Testis (tissue), 5 donors: ENCODE data around the gene TBATA. TPM values are rescaled to one million over a fixed set of nuclear protein-coding genes. Genes with fewer than 3 reads are reported as not detected.

Experiments used
- DNase-seq: peaks from one replicate; pipeline ENCODE4 v3.0.0-alpha.2; 2019
- H3K27ac ChIP-seq, 2 donors: fragments of 200-600 bp; sonication (generic); one replicate each; pipeline ENCODE4 v1.5.1; 2019
- H3K27me3 ChIP-seq: fragments of 200-600 bp; sonication (generic); one replicate; pipeline ENCODE4 v1.5.1; 2019
- H3K36me3 ChIP-seq: fragments of 200-600 bp; sonication (generic); one replicate; pipeline ENCODE4 v1.5.1; 2017; ENCODE audit warnings: low read depth; ENCODE audit errors: missing control alignments
- H3K4me1 ChIP-seq: fragments of 200-600 bp; sonication (generic); one replicate; pipeline ENCODE4 v1.5.1; 2019
- H3K4me3 ChIP-seq, 2 donors: fragments of 200-600 bp; sonication (generic); one replicate each; pipeline ENCODE4 v1.5.1; 2017 to 2019
- H3K9me3 ChIP-seq: fragments of 200-600 bp; sonication (generic); one replicate; pipeline ENCODE4 v1.5.1; 2017
- POLR2A ChIP-seq: fragments of 450-650 bp; IDR thresholded peaks from one replicate; pipeline ENCODE4 v1.6.1; 2017; ENCODE audit warnings: antibody characterized with exemption, mild to moderate bottlenecking, moderate library complexity
- WGBS, 2 donors: methylation state at CpG; one replicate each; pipeline ENCODE4 v1.1.5; 2018; 5-methylcytosine and 5-hydroxymethylcytosine counted together
- intact Hi-C: fragments of 100-400 bp; cut with DNase I; formaldehyde crosslinking; loops from one replicate; pipeline ENCODE4 v1.15.1; 2023; ENCODE audit warnings: low total_unique reads
- long read RNA-seq, 2 donors: transcript quantifications; one replicate each; lab custom pipeline, GENCODE V29; 2026
- polyA plus RNA-seq: library from polyadenylated mRNA; stranded (reverse); fragments of 350-450 nt; fragmentation: Illumina TruSeq; extraction: RNeasy Lipid Tissue Mini Kit (QIAGEN cat#74804); gene quantifications from one replicate; pipeline ENCODE4 v1.2.3, GENCODE V29; 2014; ENCODE audit warnings: low read depth, low replicate concordance; ENCODE audit not compliant: insufficient read depth
- total RNA-seq, 2 donors: library from RNA; depleted of rRNA; stranded (reverse); fragments of >200 nt; gene quantifications; one replicate each; pipeline ENCODE4 v1.2.3, GENCODE V29; 2016
- TF ChIP-seq, protein P1 (sequence below), 3 experiments: fragments of 450-650 bp in 2 of 3; fragments of 200-600 bp in 1 of 3; sonication (generic) in 1 of 3; IDR thresholded peaks; one replicate each; pipeline ENCODE4 v1.5.1; 2016 to 2019; ENCODE audit warnings: antibody characterized with exemption in 3 of 3, mild to moderate bottlenecking in 2 of 3, moderate library complexity in 1 of 3

TBATA gene
- total RNA-seq, result 10 to 100 TPM in 1 of 2 donors, 1 to 10 TPM in 1; 8.4 to 19.1 TPM
- 34.6 TPM for polyA plus RNA-seq
- long read RNA-seq, donor 1, result 0 reads
- long read RNA-seq, donor 2, result 0 reads

DNA sequence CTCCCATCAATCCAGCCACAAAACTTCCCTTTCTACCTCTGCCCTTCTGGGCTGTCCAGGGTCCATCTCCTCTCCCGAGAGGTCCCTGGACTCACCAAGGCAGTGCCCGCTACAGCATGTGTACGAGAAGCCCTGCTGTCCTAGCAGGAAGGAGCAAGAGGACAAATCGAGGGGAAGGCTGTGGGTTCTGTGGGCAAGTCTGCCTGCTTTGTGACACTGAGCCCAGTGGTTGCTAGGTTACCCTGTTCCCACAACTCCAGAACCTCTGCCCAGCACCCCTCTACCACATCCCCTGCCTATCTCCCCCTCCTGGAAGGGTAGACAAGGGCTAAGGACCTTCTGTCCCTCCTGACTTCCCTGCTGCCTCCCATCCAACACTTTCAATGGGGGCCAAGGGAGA lies at the start of gene TBATA:
TBATA (minus strand) TSS at position 188 of the 400 bp plus-strand sequence. CDS start 1,998 bp downstream, outside the sequence.
- no peak for TF ChIP-seq POLR2A
- TF ChIP-seq, protein P1, sequence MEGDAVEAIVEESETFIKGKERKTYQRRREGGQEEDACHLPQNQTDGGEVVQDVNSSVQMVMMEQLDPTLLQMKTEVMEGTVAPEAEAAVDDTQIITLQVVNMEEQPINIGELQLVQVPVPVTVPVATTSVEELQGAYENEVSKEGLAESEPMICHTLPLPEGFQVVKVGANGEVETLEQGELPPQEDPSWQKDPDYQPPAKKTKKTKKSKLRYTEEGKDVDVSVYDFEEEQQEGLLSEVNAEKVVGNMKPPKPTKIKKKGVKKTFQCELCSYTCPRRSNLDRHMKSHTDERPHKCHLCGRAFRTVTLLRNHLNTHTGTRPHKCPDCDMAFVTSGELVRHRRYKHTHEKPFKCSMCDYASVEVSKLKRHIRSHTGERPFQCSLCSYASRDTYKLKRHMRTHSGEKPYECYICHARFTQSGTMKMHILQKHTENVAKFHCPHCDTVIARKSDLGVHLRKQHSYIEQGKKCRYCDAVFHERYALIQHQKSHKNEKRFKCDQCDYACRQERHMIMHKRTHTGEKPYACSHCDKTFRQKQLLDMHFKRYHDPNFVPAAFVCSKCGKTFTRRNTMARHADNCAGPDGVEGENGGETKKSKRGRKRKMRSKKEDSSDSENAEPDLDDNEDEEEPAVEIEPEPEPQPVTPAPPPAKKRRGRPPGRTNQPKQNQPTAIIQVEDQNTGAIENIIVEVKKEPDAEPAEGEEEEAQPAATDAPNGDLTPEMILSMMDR (IDR thresholded peaks at IDR 0.05), result no peak
- H3K36me3 ChIP-seq, result no peaks in the 10 kb centered on the region
- no peaks in the 10 kb centered on the region for H3K27me3 ChIP-seq
- WGBS, 2 donors, result 76 to 100% methylated on average over 1 to 4 of the region's 4 CpGs
- H3K4me1 ChIP-seq, result peaks cover 18% of the 10 kb centered on the region
- no peak within 1 kb of the TSS for H3K4me3 ChIP-seq
- no peaks in the 10 kb centered on the region for H3K9me3 ChIP-seq
- H3K27ac ChIP-seq, result no peak within 1 kb of the TSS
- DNase-seq, result no peak
- intact Hi-C loops, result no loop called here

DNA sequence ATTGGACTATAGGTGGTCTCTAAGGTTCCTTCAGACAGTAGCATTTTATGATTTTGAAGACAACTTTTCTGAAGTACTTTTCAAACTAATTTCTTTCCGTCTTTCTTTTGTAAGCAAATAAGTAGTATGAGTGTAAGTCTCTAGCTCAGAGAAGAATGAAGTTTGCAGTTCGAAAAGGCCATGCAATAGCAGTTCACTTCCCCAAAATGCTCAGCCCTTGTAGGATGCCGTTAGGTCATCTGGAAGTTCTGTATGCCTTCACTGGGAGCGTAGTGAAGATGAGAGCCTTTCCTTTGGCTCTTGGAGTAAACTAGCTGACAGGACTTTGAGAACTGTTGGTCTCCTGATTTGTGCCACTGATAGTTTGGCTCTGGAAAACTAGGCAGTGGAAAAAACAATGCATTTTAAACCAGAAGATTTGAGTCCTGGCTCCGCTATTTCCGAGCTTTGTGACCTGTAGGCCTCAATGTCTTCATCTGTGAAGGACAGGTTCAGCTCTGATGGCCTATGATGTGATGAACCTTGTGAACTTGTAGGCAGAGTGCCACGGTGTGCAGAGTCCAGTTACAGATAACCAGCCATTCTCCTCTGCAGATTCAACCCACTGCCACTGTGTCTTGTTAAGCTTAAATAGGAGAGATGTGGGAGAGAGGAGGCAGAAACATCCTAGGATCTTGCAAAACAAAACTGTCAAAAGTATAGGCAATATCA lies 49.4 kb upstream of the TBATA start:
- H3K9me3 ChIP-seq, result no peaks in the 10 kb centered on the region
- WGBS, 2 donors, result 80 to 85% methylated on average over 7 of the region's 7 CpGs
- TF ChIP-seq, protein P1 (IDR thresholded peaks at IDR 0.05), result no peak
- no peak for TF ChIP-seq POLR2A
- intact Hi-C loops, result no loop called here
- H3K36me3 ChIP-seq, result no peaks in the 10 kb centered on the region
- DNase-seq, result no peak
- no peak overlapping the region for H3K4me3 ChIP-seq
- H3K4me1 ChIP-seq, result peaks cover 17% of the 10 kb centered on the region
- no peak overlapping the region for H3K27ac ChIP-seq
- no peaks in the 10 kb centered on the region for H3K27me3 ChIP-seq

GRCh38 chr10:70834021-70834420 lies 48.8 kb upstream of the TBATA start:
- Histone ChIP-seq H3K4me1 (peaks cover 18% of the 10 kb centered on the region), H3K9me3 (no peaks in the 10 kb centered on the region), H3K36me3 (no peaks in the 10 kb centered on the region), H3K4me3 (no peak overlapping the region), H3K27me3 (no peaks in the 10 kb centered on the region), H3K27ac (no peak overlapping the region)
- TF ChIP-seq, protein P1 (IDR thresholded peaks at IDR 0.05), result no peak
- TF ChIP-seq POLR2A, result no peak
- DNase-seq, result no peak
- WGBS, 2 donors, result 80 to 81% methylated on average over 5 of the region's 5 CpGs
- intact Hi-C loops, result no loop called here

DNA sequence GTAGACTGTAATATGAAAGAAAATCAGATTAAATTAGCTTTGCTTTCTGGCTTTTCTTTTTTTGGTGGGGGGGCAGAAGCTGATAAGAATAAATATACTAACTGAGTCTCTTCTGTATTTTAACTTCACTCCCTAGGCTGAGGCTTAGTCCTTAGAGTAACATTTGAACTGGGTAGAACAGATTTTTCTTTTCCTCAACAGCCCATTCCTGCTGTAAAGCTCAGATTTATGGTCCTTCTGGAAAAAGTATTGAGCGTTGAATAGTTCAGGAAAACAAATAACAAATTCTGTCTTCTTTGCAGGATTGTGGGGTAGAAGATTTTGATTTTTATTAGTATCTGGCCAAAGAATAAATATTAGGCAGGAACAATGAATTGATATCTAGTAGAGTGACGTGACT lies 48.4 kb upstream of the TBATA start:
- Histone ChIP-seq H3K9me3 (no peaks in the 10 kb centered on the region), H3K4me1 (peaks cover 21% of the 10 kb centered on the region), H3K36me3 (no peaks in the 10 kb centered on the region), H3K27me3 (no peaks in the 10 kb centered on the region), H3K27ac (no peak overlapping the region), H3K4me3 (no peak overlapping the region)
- intact Hi-C loops, result no loop called here
- 83 to 87% methylated on average over 2 of the region's 2 CpGs for WGBS, 2 donors
- DNase-seq, result no peak
- TF ChIP-seq, protein P1 (IDR thresholded peaks at IDR 0.05), result no peak
